ENCODE results near the gene PDZRN3.

DNA sequence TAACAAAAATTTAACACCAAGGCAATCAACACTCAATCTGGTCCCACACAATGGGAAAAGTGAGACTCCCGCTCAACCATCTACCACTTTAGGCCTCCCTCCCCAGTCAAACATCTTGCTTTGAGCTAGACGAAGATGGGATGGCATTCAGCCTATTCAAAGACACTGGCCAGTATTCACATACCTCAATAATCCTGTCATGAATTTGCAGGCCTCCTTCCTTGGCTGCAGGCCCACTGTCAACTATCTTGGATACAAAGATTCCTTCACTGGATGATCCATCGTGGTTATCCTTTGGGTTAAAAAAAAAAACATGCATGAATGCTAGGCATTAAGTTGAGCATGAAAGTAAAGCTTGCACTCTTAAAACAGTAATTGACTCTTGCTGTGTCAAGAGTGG, 22.6 kb downstream of the PDZRN3 start:
- TF ChIP-seq, protein P1, sequence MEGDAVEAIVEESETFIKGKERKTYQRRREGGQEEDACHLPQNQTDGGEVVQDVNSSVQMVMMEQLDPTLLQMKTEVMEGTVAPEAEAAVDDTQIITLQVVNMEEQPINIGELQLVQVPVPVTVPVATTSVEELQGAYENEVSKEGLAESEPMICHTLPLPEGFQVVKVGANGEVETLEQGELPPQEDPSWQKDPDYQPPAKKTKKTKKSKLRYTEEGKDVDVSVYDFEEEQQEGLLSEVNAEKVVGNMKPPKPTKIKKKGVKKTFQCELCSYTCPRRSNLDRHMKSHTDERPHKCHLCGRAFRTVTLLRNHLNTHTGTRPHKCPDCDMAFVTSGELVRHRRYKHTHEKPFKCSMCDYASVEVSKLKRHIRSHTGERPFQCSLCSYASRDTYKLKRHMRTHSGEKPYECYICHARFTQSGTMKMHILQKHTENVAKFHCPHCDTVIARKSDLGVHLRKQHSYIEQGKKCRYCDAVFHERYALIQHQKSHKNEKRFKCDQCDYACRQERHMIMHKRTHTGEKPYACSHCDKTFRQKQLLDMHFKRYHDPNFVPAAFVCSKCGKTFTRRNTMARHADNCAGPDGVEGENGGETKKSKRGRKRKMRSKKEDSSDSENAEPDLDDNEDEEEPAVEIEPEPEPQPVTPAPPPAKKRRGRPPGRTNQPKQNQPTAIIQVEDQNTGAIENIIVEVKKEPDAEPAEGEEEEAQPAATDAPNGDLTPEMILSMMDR (IDR thresholded peaks at IDR 0.05): no peak
- no peak for TF ChIP-seq POLR2A (IDR thresholded peaks at IDR 0.05)

All from heart left ventricle (tissue), 13 donors.